Neural cell (in vitro differentiated cells): ENCODE measurements around the gene SLC25A21. TPM values are rescaled to one million over a fixed set of nuclear protein-coding genes. Genes with fewer than 3 reads are reported as not detected.

Experiments used
- H2AFZ ChIP-seq: fragments of 200-600, 300-800 bp; sonication (generic), shearing (Covaris generic); 2 replicates; pipeline ENCODE4 v1.6.0; 2014; ENCODE audit warnings: low read depth, mild to moderate bottlenecking, antibody characterized with exemption, low read length, moderate library complexity
- H3F3A ChIP-seq: fragments of 200-600 bp; shearing (Covaris generic); 2 replicates; pipeline ENCODE4 v1.6.1; 2016; ENCODE audit warnings: mild to moderate bottlenecking, moderate library complexity, mixed read lengths, antibody characterized with exemption, low read length; ENCODE audit not compliant: insufficient read depth, poor library complexity, severe bottlenecking
- H3K27ac ChIP-seq: fragments of 200-600, 300-800 bp; sonication (generic), shearing (Covaris generic); 2 replicates; pipeline ENCODE4 v1.5.1; 2014; ENCODE audit warnings: mild to moderate bottlenecking, low read length, moderate library complexity
- H3K27me3 ChIP-seq: fragments of 300-800, 200-600 bp; sonication (generic), shearing (Covaris generic); 2 replicates; pipeline ENCODE4 v1.6.0; 2014; ENCODE audit warnings: mild to moderate bottlenecking, low read depth, low read length, moderate library complexity; ENCODE audit not compliant: insufficient read depth
- H3K36me3 ChIP-seq: fragments of 300-800, 200-600 bp; sonication (generic), shearing (Covaris generic); 2 replicates; pipeline ENCODE4 v1.5.1; 2014; ENCODE audit warnings: mild to moderate bottlenecking, antibody characterized with exemption, low read length, moderate library complexity; ENCODE audit not compliant: insufficient read depth
- H3K4me2 ChIP-seq: fragments of 300-800, 200-600 bp; sonication (generic), shearing (Covaris generic); 2 replicates; pipeline ENCODE4 v1.6.0; 2014; ENCODE audit warnings: mild to moderate bottlenecking, low read length
- H3K4me3 ChIP-seq: fragments of 300-800, 200-600 bp; sonication (generic), shearing (Covaris generic); 2 replicates; pipeline ENCODE4 v1.5.1; 2014; ENCODE audit warnings: mild to moderate bottlenecking, low read length, moderate library complexity
- H3K79me2 ChIP-seq: fragments of 200-600 bp; shearing (Covaris generic); replicated peaks from 2 replicates; pipeline ENCODE4 v1.6.0; 2014; ENCODE audit warnings: mild to moderate bottlenecking, low read length, moderate library complexity; ENCODE audit not compliant: insufficient read depth
- H3K9ac ChIP-seq: fragments of 300-800, 200-600 bp; sonication (generic), shearing (Covaris generic); 2 replicates; pipeline ENCODE4 v1.6.1; 2016; ENCODE audit warnings: mild to moderate bottlenecking, low read length, mixed read lengths
- H3K9me2 ChIP-seq: fragments of 200-600 bp; shearing (Covaris generic); 2 replicates; pipeline ENCODE4 v1.6.1; 2016; ENCODE audit warnings: mild to moderate bottlenecking, low read length, mixed read lengths; ENCODE audit not compliant: insufficient read depth
- H3K9me3 ChIP-seq: fragments of 200-600, 300-800 bp; sonication (generic), shearing (Covaris generic); 2 replicates; pipeline ENCODE4 v1.6.1; 2016; ENCODE audit warnings: mild to moderate bottlenecking, mixed run types, low read length, moderate library complexity, mixed read lengths
- H4K20me1 ChIP-seq: fragments of 200-600 bp; shearing (Covaris generic); 2 replicates; pipeline ENCODE4 v1.6.1; 2016; ENCODE audit warnings: mild to moderate bottlenecking, mixed run types; ENCODE audit not compliant: insufficient read depth
- EP300 ChIP-seq: fragments of 450-650 bp; conservative IDR thresholded peaks from 2 replicates; pipeline ENCODE4 v1.6.1; 2014; ENCODE audit warnings: antibody characterized with exemption, mild to moderate bottlenecking, moderate library complexity; ENCODE audit not compliant: poor library complexity, severe bottlenecking
- EZH2 ChIP-seq: fragments of 200-600, 300-800 bp; shearing (Covaris generic), sonication (generic); IDR thresholded peaks from 2 replicates; pipeline ENCODE4 v1.6.1; 2014; ENCODE audit warnings: antibody characterized with exemption, low read length, borderline replicate concordance, mild to moderate bottlenecking; ENCODE audit not compliant: insufficient read depth, poor library complexity, severe bottlenecking
- MXI1 ChIP-seq: fragments of 450-650 bp; conservative IDR thresholded peaks from 2 replicates; pipeline ENCODE4 v1.6.1; 2014; ENCODE audit warnings: antibody characterized with exemption, mild to moderate bottlenecking; ENCODE audit not compliant: poor library complexity, severe bottlenecking
- POLR2AphosphoS5 ChIP-seq: IDR thresholded peaks from 2 replicates; pipeline ENCODE4 v1.6.1; 2012
- RAD21 ChIP-seq: fragments of 450-650 bp; conservative IDR thresholded peaks from 2 replicates; pipeline ENCODE4 v1.6.1; 2014; ENCODE audit warnings: antibody characterized with exemption, mild to moderate bottlenecking, moderate library complexity
- SMC3 ChIP-seq: fragments of 450-650 bp; conservative IDR thresholded peaks from 2 replicates; pipeline ENCODE4 v1.6.1; 2014; ENCODE audit warnings: antibody characterized with exemption, mild to moderate bottlenecking, moderate library complexity; ENCODE audit not compliant: poor library complexity
- TAF1 ChIP-seq: IDR thresholded peaks from 2 replicates; pipeline ENCODE4 v1.6.1; 2012; ENCODE audit warnings: low read depth
- polyA plus RNA-seq: library from polyadenylated mRNA; depleted of rRNA; stranded (reverse); fragments of >200 nt; gene quantifications from 2 replicates; pipeline ENCODE4 v1.2.3, GENCODE V29; 2014
- TF ChIP-seq, protein P1 (sequence below): fragments of 450-650 bp; IDR thresholded peaks from 2 replicates; pipeline ENCODE4 v1.5.1; 2014; ENCODE audit warnings: antibody characterized with exemption, mild to moderate bottlenecking, moderate library complexity; ENCODE audit not compliant: poor library complexity, severe bottlenecking
- TF ChIP-seq, protein P2 (sequence below): IDR thresholded peaks from 2 replicates; pipeline ENCODE4 v1.6.1; 2012; ENCODE audit warnings: borderline replicate concordance

The SLC25A21 gene
- polyA plus RNA-seq, 1 donor from 2014 or later, result 0.35 TPM

DNA sequence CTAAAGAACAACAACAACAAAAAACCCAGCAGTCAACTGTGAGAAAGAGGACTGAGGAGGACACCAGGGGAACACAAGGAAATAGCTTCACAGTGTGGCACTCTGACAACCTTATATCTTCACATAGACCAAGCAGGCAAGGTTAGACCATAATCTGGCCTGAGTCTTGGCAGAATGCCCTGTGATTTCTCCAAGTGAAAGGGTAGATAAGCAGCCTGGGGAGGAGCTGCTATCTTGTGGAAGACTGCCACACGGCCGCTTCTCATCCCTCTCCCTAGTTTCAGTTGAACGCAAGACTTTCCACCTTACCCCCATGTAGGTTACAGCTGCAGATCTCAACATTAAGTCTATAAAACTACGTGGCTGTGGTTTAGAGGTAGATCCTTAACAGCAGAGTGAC is 3.7 kb downstream of the SLC25A21 start:
- Histone ChIP-seq H2AFZ (no peak overlapping the region), H3K27ac (no peak overlapping the region), H3K4me2 (no peak overlapping the region), H3F3A (no peaks in the 10 kb centered on the region), H3K9me3 (no peaks in the 10 kb centered on the region), H3K36me3 (no peaks in the 10 kb centered on the region), H3K9ac (no peak overlapping the region), H3K27me3 (peaks cover 5% of the 10 kb centered on the region), H3K4me3 (no peak overlapping the region), H4K20me1 (no peaks in the 10 kb centered on the region), H3K9me2 (no peaks in the 10 kb centered on the region), H3K79me2 (no peaks in the 10 kb centered on the region)
- TF ChIP-seq RAD21, result no peak
- TF ChIP-seq, protein P1, sequence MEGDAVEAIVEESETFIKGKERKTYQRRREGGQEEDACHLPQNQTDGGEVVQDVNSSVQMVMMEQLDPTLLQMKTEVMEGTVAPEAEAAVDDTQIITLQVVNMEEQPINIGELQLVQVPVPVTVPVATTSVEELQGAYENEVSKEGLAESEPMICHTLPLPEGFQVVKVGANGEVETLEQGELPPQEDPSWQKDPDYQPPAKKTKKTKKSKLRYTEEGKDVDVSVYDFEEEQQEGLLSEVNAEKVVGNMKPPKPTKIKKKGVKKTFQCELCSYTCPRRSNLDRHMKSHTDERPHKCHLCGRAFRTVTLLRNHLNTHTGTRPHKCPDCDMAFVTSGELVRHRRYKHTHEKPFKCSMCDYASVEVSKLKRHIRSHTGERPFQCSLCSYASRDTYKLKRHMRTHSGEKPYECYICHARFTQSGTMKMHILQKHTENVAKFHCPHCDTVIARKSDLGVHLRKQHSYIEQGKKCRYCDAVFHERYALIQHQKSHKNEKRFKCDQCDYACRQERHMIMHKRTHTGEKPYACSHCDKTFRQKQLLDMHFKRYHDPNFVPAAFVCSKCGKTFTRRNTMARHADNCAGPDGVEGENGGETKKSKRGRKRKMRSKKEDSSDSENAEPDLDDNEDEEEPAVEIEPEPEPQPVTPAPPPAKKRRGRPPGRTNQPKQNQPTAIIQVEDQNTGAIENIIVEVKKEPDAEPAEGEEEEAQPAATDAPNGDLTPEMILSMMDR, result no peak
- TF ChIP-seq, protein P2, sequence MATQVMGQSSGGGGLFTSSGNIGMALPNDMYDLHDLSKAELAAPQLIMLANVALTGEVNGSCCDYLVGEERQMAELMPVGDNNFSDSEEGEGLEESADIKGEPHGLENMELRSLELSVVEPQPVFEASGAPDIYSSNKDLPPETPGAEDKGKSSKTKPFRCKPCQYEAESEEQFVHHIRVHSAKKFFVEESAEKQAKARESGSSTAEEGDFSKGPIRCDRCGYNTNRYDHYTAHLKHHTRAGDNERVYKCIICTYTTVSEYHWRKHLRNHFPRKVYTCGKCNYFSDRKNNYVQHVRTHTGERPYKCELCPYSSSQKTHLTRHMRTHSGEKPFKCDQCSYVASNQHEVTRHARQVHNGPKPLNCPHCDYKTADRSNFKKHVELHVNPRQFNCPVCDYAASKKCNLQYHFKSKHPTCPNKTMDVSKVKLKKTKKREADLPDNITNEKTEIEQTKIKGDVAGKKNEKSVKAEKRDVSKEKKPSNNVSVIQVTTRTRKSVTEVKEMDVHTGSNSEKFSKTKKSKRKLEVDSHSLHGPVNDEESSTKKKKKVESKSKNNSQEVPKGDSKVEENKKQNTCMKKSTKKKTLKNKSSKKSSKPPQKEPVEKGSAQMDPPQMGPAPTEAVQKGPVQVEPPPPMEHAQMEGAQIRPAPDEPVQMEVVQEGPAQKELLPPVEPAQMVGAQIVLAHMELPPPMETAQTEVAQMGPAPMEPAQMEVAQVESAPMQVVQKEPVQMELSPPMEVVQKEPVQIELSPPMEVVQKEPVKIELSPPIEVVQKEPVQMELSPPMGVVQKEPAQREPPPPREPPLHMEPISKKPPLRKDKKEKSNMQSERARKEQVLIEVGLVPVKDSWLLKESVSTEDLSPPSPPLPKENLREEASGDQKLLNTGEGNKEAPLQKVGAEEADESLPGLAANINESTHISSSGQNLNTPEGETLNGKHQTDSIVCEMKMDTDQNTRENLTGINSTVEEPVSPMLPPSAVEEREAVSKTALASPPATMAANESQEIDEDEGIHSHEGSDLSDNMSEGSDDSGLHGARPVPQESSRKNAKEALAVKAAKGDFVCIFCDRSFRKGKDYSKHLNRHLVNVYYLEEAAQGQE, result no peak
- TF ChIP-seq EZH2, result no peak
- TF ChIP-seq TAF1, result no peak
- no peak for TF ChIP-seq MXI1
- TF ChIP-seq EP300, result no peak
- TF ChIP-seq POLR2AphosphoS5, result no peak
- TF ChIP-seq SMC3, result no peak

DNA sequence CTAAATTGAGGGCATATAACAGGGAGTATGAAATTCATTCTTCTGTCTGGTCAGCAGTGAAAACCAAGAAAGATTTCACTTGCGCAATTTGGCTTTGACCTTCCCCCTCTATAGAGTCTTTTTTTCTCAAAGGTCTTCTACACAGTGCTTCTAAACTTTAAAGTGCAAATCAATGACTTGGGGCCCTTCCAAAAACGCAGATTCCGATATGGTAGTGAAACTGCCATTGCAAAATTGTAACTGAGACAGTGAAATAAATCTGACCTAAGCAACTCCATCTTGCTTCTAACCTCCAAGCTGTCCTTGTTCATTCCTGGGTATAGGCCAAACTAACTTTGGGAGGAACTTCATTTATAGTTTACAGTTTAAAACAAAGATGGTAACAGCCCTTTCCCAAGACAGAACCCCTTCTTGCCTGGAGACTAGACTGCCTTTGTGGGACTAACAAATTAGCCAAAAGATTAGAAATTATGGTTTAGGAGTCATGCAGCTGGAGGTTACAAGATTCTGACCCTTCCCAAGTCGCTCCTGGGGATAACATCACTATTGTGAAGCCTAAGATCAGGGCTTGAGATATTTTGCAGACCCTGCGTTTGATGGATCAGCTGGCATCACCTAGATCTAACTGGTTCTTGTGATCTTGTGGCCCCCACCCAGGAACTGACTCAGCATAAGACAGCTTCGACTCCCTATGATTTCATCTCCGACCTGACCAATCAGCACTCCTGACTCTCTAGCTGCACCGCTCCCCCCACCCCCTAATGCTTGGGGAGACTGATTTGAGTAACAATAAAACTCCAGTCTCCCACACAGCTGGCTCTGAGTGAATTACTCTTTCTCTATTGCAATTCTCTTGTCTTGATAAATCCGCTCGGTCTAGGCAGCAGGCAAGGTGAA is 5.0 kb downstream of the SLC25A21 start:
- Histone ChIP-seq H3K4me2 (no peak overlapping the region), H4K20me1 (no peaks in the 10 kb centered on the region), H3K27me3 (peaks cover 5% of the 10 kb centered on the region), H3K36me3 (no peaks in the 10 kb centered on the region), H3K4me3 (no peak overlapping the region), H2AFZ (no peak overlapping the region), H3K79me2 (no peaks in the 10 kb centered on the region), H3K9ac (no peak overlapping the region), H3K9me2 (no peaks in the 10 kb centered on the region), H3F3A (no peaks in the 10 kb centered on the region), H3K27ac (no peak overlapping the region), H3K9me3 (no peaks in the 10 kb centered on the region)
- TF ChIP-seq, protein P1, result no peak
- TF ChIP-seq POLR2AphosphoS5 (no peak), SMC3 (no peak), EZH2 (no peak), TAF1 (no peak), MXI1 (no peak), EP300 (no peak), RAD21 (no peak)
- TF ChIP-seq, protein P2, result no peak
